Neural cell (in vitro differentiated cells): ENCODE data around the gene NEURL1. TPM values are rescaled to one million over a fixed set of nuclear protein-coding genes. Genes with fewer than 3 reads are reported as not detected.

Experiments
- H2AFZ ChIP-seq: fragments of 200-600, 300-800 bp; sonication (generic), shearing (Covaris generic); 2 replicates; pipeline ENCODE4 v1.6.0; 2014; ENCODE audit warnings: low read depth, mild to moderate bottlenecking, antibody characterized with exemption, low read length, moderate library complexity
- H3F3A ChIP-seq: fragments of 200-600 bp; shearing (Covaris generic); 2 replicates; pipeline ENCODE4 v1.6.1; 2016; ENCODE audit warnings: mild to moderate bottlenecking, moderate library complexity, mixed read lengths, antibody characterized with exemption, low read length; ENCODE audit not compliant: insufficient read depth, poor library complexity, severe bottlenecking
- H3K27ac ChIP-seq: fragments of 200-600, 300-800 bp; sonication (generic), shearing (Covaris generic); 2 replicates; pipeline ENCODE4 v1.5.1; 2014; ENCODE audit warnings: mild to moderate bottlenecking, low read length, moderate library complexity
- H3K27me3 ChIP-seq: fragments of 300-800, 200-600 bp; sonication (generic), shearing (Covaris generic); 2 replicates; pipeline ENCODE4 v1.6.0; 2014; ENCODE audit warnings: mild to moderate bottlenecking, low read depth, low read length, moderate library complexity; ENCODE audit not compliant: insufficient read depth
- H3K36me3 ChIP-seq: fragments of 300-800, 200-600 bp; sonication (generic), shearing (Covaris generic); 2 replicates; pipeline ENCODE4 v1.5.1; 2014; ENCODE audit warnings: mild to moderate bottlenecking, antibody characterized with exemption, low read length, moderate library complexity; ENCODE audit not compliant: insufficient read depth
- H3K4me2 ChIP-seq: fragments of 300-800, 200-600 bp; sonication (generic), shearing (Covaris generic); 2 replicates; pipeline ENCODE4 v1.6.0; 2014; ENCODE audit warnings: mild to moderate bottlenecking, low read length
- H3K4me3 ChIP-seq: fragments of 300-800, 200-600 bp; sonication (generic), shearing (Covaris generic); 2 replicates; pipeline ENCODE4 v1.5.1; 2014; ENCODE audit warnings: mild to moderate bottlenecking, low read length, moderate library complexity
- H3K79me2 ChIP-seq: fragments of 200-600 bp; shearing (Covaris generic); replicated peaks from 2 replicates; pipeline ENCODE4 v1.6.0; 2014; ENCODE audit warnings: mild to moderate bottlenecking, low read length, moderate library complexity; ENCODE audit not compliant: insufficient read depth
- H3K9ac ChIP-seq: fragments of 300-800, 200-600 bp; sonication (generic), shearing (Covaris generic); 2 replicates; pipeline ENCODE4 v1.6.1; 2016; ENCODE audit warnings: mild to moderate bottlenecking, low read length, mixed read lengths
- H3K9me2 ChIP-seq: fragments of 200-600 bp; shearing (Covaris generic); 2 replicates; pipeline ENCODE4 v1.6.1; 2016; ENCODE audit warnings: mild to moderate bottlenecking, low read length, mixed read lengths; ENCODE audit not compliant: insufficient read depth
- H3K9me3 ChIP-seq: fragments of 200-600, 300-800 bp; sonication (generic), shearing (Covaris generic); 2 replicates; pipeline ENCODE4 v1.6.1; 2016; ENCODE audit warnings: mild to moderate bottlenecking, mixed run types, low read length, moderate library complexity, mixed read lengths
- H4K20me1 ChIP-seq: fragments of 200-600 bp; shearing (Covaris generic); 2 replicates; pipeline ENCODE4 v1.6.1; 2016; ENCODE audit warnings: mild to moderate bottlenecking, mixed run types; ENCODE audit not compliant: insufficient read depth
- CTCF ChIP-seq: fragments of 450-650 bp; IDR thresholded peaks from 2 replicates; pipeline ENCODE4 v1.5.1; 2014; ENCODE audit warnings: antibody characterized with exemption, mild to moderate bottlenecking, moderate library complexity; ENCODE audit not compliant: poor library complexity, severe bottlenecking
- EP300 ChIP-seq: fragments of 450-650 bp; conservative IDR thresholded peaks from 2 replicates; pipeline ENCODE4 v1.6.1; 2014; ENCODE audit warnings: antibody characterized with exemption, mild to moderate bottlenecking, moderate library complexity; ENCODE audit not compliant: poor library complexity, severe bottlenecking
- EZH2 ChIP-seq: fragments of 200-600, 300-800 bp; shearing (Covaris generic), sonication (generic); IDR thresholded peaks from 2 replicates; pipeline ENCODE4 v1.6.1; 2014; ENCODE audit warnings: antibody characterized with exemption, low read length, borderline replicate concordance, mild to moderate bottlenecking; ENCODE audit not compliant: insufficient read depth, poor library complexity, severe bottlenecking
- MXI1 ChIP-seq: fragments of 450-650 bp; conservative IDR thresholded peaks from 2 replicates; pipeline ENCODE4 v1.6.1; 2014; ENCODE audit warnings: antibody characterized with exemption, mild to moderate bottlenecking; ENCODE audit not compliant: poor library complexity, severe bottlenecking
- POLR2AphosphoS5 ChIP-seq: IDR thresholded peaks from 2 replicates; pipeline ENCODE4 v1.6.1; 2012
- SMC3 ChIP-seq: fragments of 450-650 bp; conservative IDR thresholded peaks from 2 replicates; pipeline ENCODE4 v1.6.1; 2014; ENCODE audit warnings: antibody characterized with exemption, mild to moderate bottlenecking, moderate library complexity; ENCODE audit not compliant: poor library complexity
- polyA plus RNA-seq: library from polyadenylated mRNA; depleted of rRNA; stranded (reverse); fragments of >200 nt; gene quantifications from 2 replicates; pipeline ENCODE4 v1.2.3, GENCODE V29; 2014
- TF ChIP-seq, protein P1 (sequence below): IDR thresholded peaks from 2 replicates; pipeline ENCODE4 v1.6.1; 2012; ENCODE audit warnings: borderline replicate concordance

The NEURL1 gene
- polyA plus RNA-seq, 1 donor from 2014 or later = 12.3 TPM

GRCh38 chr10:103472005-103472404, 21.5 kb upstream of the NEURL1 start:
- no peak overlapping the region for H3K9ac ChIP-seq
- no peaks in the 10 kb centered on the region for H3F3A ChIP-seq
- H3K9me3 ChIP-seq = no peaks in the 10 kb centered on the region
- no peaks in the 10 kb centered on the region for H3K79me2 ChIP-seq
- H3K27ac ChIP-seq = no peak overlapping the region
- no peaks in the 10 kb centered on the region for H3K9me2 ChIP-seq
- no peak overlapping the region for H3K4me2 ChIP-seq
- no peaks in the 10 kb centered on the region for H3K27me3 ChIP-seq
- no peak overlapping the region for H3K4me3 ChIP-seq
- H4K20me1 ChIP-seq = no peaks in the 10 kb centered on the region
- TF ChIP-seq SMC3 = no peak
- TF ChIP-seq EZH2 = no peak
- no peak for TF ChIP-seq POLR2AphosphoS5
- no peak for TF ChIP-seq EP300
- TF ChIP-seq, protein P1, sequence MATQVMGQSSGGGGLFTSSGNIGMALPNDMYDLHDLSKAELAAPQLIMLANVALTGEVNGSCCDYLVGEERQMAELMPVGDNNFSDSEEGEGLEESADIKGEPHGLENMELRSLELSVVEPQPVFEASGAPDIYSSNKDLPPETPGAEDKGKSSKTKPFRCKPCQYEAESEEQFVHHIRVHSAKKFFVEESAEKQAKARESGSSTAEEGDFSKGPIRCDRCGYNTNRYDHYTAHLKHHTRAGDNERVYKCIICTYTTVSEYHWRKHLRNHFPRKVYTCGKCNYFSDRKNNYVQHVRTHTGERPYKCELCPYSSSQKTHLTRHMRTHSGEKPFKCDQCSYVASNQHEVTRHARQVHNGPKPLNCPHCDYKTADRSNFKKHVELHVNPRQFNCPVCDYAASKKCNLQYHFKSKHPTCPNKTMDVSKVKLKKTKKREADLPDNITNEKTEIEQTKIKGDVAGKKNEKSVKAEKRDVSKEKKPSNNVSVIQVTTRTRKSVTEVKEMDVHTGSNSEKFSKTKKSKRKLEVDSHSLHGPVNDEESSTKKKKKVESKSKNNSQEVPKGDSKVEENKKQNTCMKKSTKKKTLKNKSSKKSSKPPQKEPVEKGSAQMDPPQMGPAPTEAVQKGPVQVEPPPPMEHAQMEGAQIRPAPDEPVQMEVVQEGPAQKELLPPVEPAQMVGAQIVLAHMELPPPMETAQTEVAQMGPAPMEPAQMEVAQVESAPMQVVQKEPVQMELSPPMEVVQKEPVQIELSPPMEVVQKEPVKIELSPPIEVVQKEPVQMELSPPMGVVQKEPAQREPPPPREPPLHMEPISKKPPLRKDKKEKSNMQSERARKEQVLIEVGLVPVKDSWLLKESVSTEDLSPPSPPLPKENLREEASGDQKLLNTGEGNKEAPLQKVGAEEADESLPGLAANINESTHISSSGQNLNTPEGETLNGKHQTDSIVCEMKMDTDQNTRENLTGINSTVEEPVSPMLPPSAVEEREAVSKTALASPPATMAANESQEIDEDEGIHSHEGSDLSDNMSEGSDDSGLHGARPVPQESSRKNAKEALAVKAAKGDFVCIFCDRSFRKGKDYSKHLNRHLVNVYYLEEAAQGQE = no peak
- no peak for TF ChIP-seq MXI1
- no peak for TF ChIP-seq CTCF
- H2AFZ ChIP-seq = no peak overlapping the region
- H3K36me3 ChIP-seq = no peaks in the 10 kb centered on the region

GRCh38 chr10:103473261-103473671, 20.2 kb upstream of the NEURL1 start:
- Histone ChIP-seq H3K79me2 (no peaks in the 10 kb centered on the region), H3K9me2 (no peaks in the 10 kb centered on the region), H3K4me3 (no peak overlapping the region), H3K4me2 (no peak overlapping the region), H4K20me1 (no peaks in the 10 kb centered on the region), H3K27ac (no peak overlapping the region), H3K27me3 (no peaks in the 10 kb centered on the region), H3K9ac (no peak overlapping the region), H3K9me3 (no peaks in the 10 kb centered on the region), H2AFZ (no peak overlapping the region), H3F3A (no peaks in the 10 kb centered on the region), H3K36me3 (no peaks in the 10 kb centered on the region)
- TF ChIP-seq, protein P1 = no peak
- no peak for TF ChIP-seq POLR2AphosphoS5
- TF ChIP-seq CTCF = no peak
